Esophagus muscularis mucosa (tissue), 4 donors: ENCODE measurements around the gene SYNGR1. TPM values are rescaled to one million over a fixed set of nuclear protein-coding genes. Genes with fewer than 3 reads are reported as not detected.

Experiments used
- DNase-seq: peaks from one replicate; pipeline ENCODE4 v3.0.0-alpha.2; 2017; ENCODE audit errors: extremely low spot score
- H3K27ac ChIP-seq, 4 donors: fragments of 200-600 bp; sonication (generic); replicated peaks in 1 of 4; 1 replicate in 3 of 4; 2 replicates in 1 of 4; pipeline ENCODE4 v1.5.1; 2016 to 2019; ENCODE audit warnings: mild to moderate bottlenecking in 1 of 4
- H3K27me3 ChIP-seq, 4 donors: fragments of 200-600 bp; sonication (generic); one replicate each; pipeline versions ENCODE4 v1.5.1 to v1.6.0; 2016 to 2019
- H3K36me3 ChIP-seq, 4 donors: fragments of 200-600 bp; sonication (generic); one replicate each; pipeline ENCODE4 v1.5.1; 2016 to 2019
- H3K4me1 ChIP-seq, 4 donors: fragments of 200-600 bp; sonication (generic); one replicate each; pipeline ENCODE4 v1.5.1; 2016 to 2019
- H3K4me3 ChIP-seq, 4 donors: fragments of 200-600 bp; sonication (generic); 1 replicate in 2 of 4; 2 replicates in 2 of 4; pipeline ENCODE4 v1.5.1; 2016 to 2019; ENCODE audit warnings: mild to moderate bottlenecking in 4 of 4, moderate library complexity in 1 of 4
- H3K9me3 ChIP-seq, 4 donors: fragments of 200-600 bp; sonication (generic); 1 replicate in 3 of 4; 2 replicates in 1 of 4; pipeline ENCODE4 v1.5.1; 2016 to 2019
- CTCF ChIP-seq, 3 experiments: fragments of 200-600 bp in 2 of 3; fragments of 450-650 bp in 1 of 3; sonication (generic) in 2 of 3; IDR thresholded peaks; one replicate each; pipeline ENCODE4 v1.5.1; 2017 to 2019; ENCODE audit warnings: antibody characterized with exemption in 3 of 3, mild to moderate bottlenecking in 2 of 3, moderate library complexity in 1 of 3
- EP300 ChIP-seq: sonication (generic); formaldehyde crosslinking; IDR thresholded peaks from one replicate; pipeline ENCODE4 v1.6.1; 2017; ENCODE audit warnings: antibody characterized with exemption
- POLR2A ChIP-seq: fragments of 450-650 bp; IDR thresholded peaks from one replicate; pipeline ENCODE4 v1.6.1; 2017; ENCODE audit warnings: antibody characterized with exemption, moderate library complexity, mild to moderate bottlenecking, low read depth
- POLR2AphosphoS5 ChIP-seq, 2 donors: sonication (generic); formaldehyde crosslinking; IDR thresholded peaks; one replicate each; pipeline ENCODE4 v1.6.1; 2017; ENCODE audit warnings: antibody characterized with exemption in 2 of 2
- WGBS: methylation state at CpG from one replicate; pipeline ENCODE4 v1.1.5; 2018; 5-methylcytosine and 5-hydroxymethylcytosine counted together
- intact Hi-C: fragments of 100-400 bp; cut with DNase I; formaldehyde crosslinking; loops from one replicate; pipeline ENCODE4 v1.15.1; 2023
- total RNA-seq, 4 donors: library from RNA; depleted of rRNA; stranded (reverse); fragments of >200 nt; gene quantifications; one replicate each; pipeline versions ENCODE4 v1.1.0 to v1.2.1, GENCODE V29; 2016

SYNGR1 gene
- total RNA-seq, 4 donors from 2014 or later, result 14.4 to 29.4 (median 24.0) TPM

GRCh38 chr22:39384750-39385480, 35.1 kb downstream of the SYNGR1 start:
- DNase-seq, result no peak
- WGBS, result 57% methylated on average over 21 of the region's 21 CpGs
- no peaks in the 10 kb centered on the region for H3K9me3 ChIP-seq
- TF ChIP-seq POLR2AphosphoS5 (IDR thresholded peaks at IDR 0.05), result no peak
- peak in 1 of 3 experiments; percentile 27 for TF ChIP-seq CTCF (IDR thresholded peaks at IDR 0.05)
- H3K4me3 ChIP-seq, result no peak overlapping the region
- H3K4me1 ChIP-seq, result peaks cover 4 to 17% (median 12%) of the 10 kb centered on the region in 4 donors
- H3K27me3 ChIP-seq, result peaks cover 0 to 7% (median 0%) of the 10 kb centered on the region in 4 donors
- intact Hi-C loops, result no loop called here
- peaks cover 0 to 13% (median 10%) of the 10 kb centered on the region in 4 donors for H3K36me3 ChIP-seq
- H3K27ac ChIP-seq, result no peak overlapping the region

- no peaks in the 10 kb centered on the region for H3K36me3 ChIP-seq
- TF ChIP-seq POLR2AphosphoS5 (IDR thresholded peaks at IDR 0.05) (peak; percentile 29 to 54), CTCF (IDR thresholded peaks at IDR 0.05) (no peak), POLR2A (no peak)
- DNase-seq, result peak; percentile 94
- intact Hi-C loops, result no loop called here
- H3K27me3 ChIP-seq, result peaks cover 0 to 7% (median 0%) of the 10 kb centered on the region in 4 donors
- peaks cover 4 to 17% (median 12%) of the 10 kb centered on the region in 4 donors for H3K4me1 ChIP-seq
- no peaks in the 10 kb centered on the region for H3K9me3 ChIP-seq
- H3K27ac ChIP-seq, result peak overlapping the region in 3 of 4 donors; percentile 29 to 51 (median 43)
- WGBS, result 0% methylated on average over 18 of the region's 56 CpGs
- peak overlapping the region; percentile 60 to 72 (median 64) for H3K4me3 ChIP-seq
Observed at GRCh38 chr22:39388261-39389011, 38.6 kb downstream of the SYNGR1 start.

GRCh38 chr22:39389420-39389819, 39.6 kb downstream of the SYNGR1 start:
- Histone ChIP-seq H3K4me3 (no peak overlapping the region), H3K36me3 (no peaks in the 10 kb centered on the region), H3K27me3 (peaks cover 0 to 7% (median 0%) of the 10 kb centered on the region in 4 donors), H3K27ac (no peak overlapping the region), H3K4me1 (peaks cover 4 to 13% (median 11%) of the 10 kb centered on the region in 4 donors), H3K9me3 (no peaks in the 10 kb centered on the region)
- intact Hi-C loops, result no loop called here
- no peak for TF ChIP-seq POLR2AphosphoS5 (IDR thresholded peaks at IDR 0.05)
- no peak for TF ChIP-seq POLR2A
- TF ChIP-seq CTCF (IDR thresholded peaks at IDR 0.05), result no peak
- TF ChIP-seq EP300, result no peak
- whole genome bisulfite sequencing, result 86% methylated on average over 11 of the region's 11 CpGs
- no peak for DNase-seq

GRCh38 chr22:39392341-39392948, 42.7 kb downstream of the SYNGR1 start:
- no peak overlapping the region for H3K27ac ChIP-seq
- H3K4me1 ChIP-seq, result peaks cover 4 to 11% (median 10%) of the 10 kb centered on the region in 4 donors
- intact Hi-C loops, result no loop called here
- no peaks in the 10 kb centered on the region for H3K36me3 ChIP-seq
- no peak for DNase-seq
- H3K4me3 ChIP-seq, result no peak overlapping the region
- H3K27me3 ChIP-seq, result no peaks in the 10 kb centered on the region
- 87% methylated on average over 9 of the region's 9 CpGs for whole genome bisulfite sequencing
- no peak for TF ChIP-seq POLR2AphosphoS5 (IDR thresholded peaks at IDR 0.05)
- TF ChIP-seq POLR2A, result no peak
- no peak for TF ChIP-seq CTCF (IDR thresholded peaks at IDR 0.05)
- TF ChIP-seq EP300, result no peak
- no peaks in the 10 kb centered on the region for H3K9me3 ChIP-seq
